Breast epithelium (tissue), 4 donors: Measurements from ENCODE around the gene SLC23A1. TPM values are rescaled to one million over a fixed set of nuclear protein-coding genes. Genes with fewer than 3 reads are reported as not detected.

Experiments used
- DNase-seq, 2 donors: peaks; one replicate each; pipeline ENCODE4 v3.0.0-alpha.2; 2019; ENCODE audit warnings: low spot score in 2 of 2
- H3K27ac ChIP-seq, 2 donors: fragments of 200-600 bp; sonication (generic) in 1 of 2; one replicate each; pipeline ENCODE4 v1.5.1; 2016 to 2019; ENCODE audit warnings: mild to moderate bottlenecking in 1 of 2
- H3K27me3 ChIP-seq, 2 donors: fragments of 200-600 bp; sonication (generic) in 1 of 2; one replicate each; pipeline versions ENCODE4 v1.5.1 to v1.6.0; 2017 to 2019; ENCODE audit warnings: control low read depth in 1 of 2, mild to moderate bottlenecking in 1 of 2
- H3K36me3 ChIP-seq: fragments of 200-600 bp; one replicate; pipeline ENCODE4 v1.5.1; 2019
- H3K4me1 ChIP-seq, 2 donors: fragments of 200-600 bp; sonication (generic); one replicate each; pipeline ENCODE4 v1.5.1; 2016 to 2019; ENCODE audit warnings: control low read depth in 1 of 2
- H3K4me3 ChIP-seq, 3 donors: fragments of 200-600 bp; sonication (generic); 1 replicate in 2 of 3; 2 replicates in 1 of 3; pipeline ENCODE4 v1.5.1; 2016 to 2019; ENCODE audit warnings: mild to moderate bottlenecking in 3 of 3, moderate library complexity in 2 of 3
- H3K9me3 ChIP-seq, 2 donors: fragments of 200-600 bp; sonication (generic) in 1 of 2; one replicate each; pipeline ENCODE4 v1.5.1; 2016 to 2019; ENCODE audit warnings: control low read depth in 1 of 2
- CTCF ChIP-seq, 3 donors: fragments of 450-650 bp; IDR thresholded peaks; one replicate each; pipeline ENCODE4 v1.5.1; 2016 to 2017; ENCODE audit warnings: antibody characterized with exemption in 3 of 3, mild to moderate bottlenecking in 3 of 3, moderate library complexity in 3 of 3
- POLR2A ChIP-seq: fragments of 450-650 bp; IDR thresholded peaks from one replicate; pipeline ENCODE4 v1.6.1; 2016; ENCODE audit warnings: antibody characterized with exemption, mild to moderate bottlenecking, moderate library complexity
- POLR2AphosphoS5 ChIP-seq, 3 donors: sonication (generic); formaldehyde crosslinking; IDR thresholded peaks; one replicate each; pipeline ENCODE4 v1.6.1; 2017; ENCODE audit warnings: antibody characterized with exemption in 3 of 3
- intact Hi-C: fragments of 100-400 bp; cut with DNase I; formaldehyde crosslinking; loops from one replicate; pipeline ENCODE4 v1.15.1; 2023; ENCODE audit warnings: low total_unique reads
- total RNA-seq, 3 donors: library from RNA; depleted of rRNA; stranded (reverse); fragments of >200 nt; gene quantifications; one replicate each; pipeline ENCODE4 v1.1.0, GENCODE V29; 2016

Gene SLC23A1
- total RNA-seq, 3 donors from 2014 or later = 0.33 to 1.0 TPM; not detected in 1

- TF ChIP-seq POLR2AphosphoS5 (IDR thresholded peaks at IDR 0.05) = no peak
- TF ChIP-seq CTCF (IDR thresholded peaks at IDR 0.05) = no peak
- TF ChIP-seq POLR2A = no peak
- intact Hi-C loops = no loop called here
- Histone ChIP-seq H3K9me3 (no peaks in the 10 kb centered on the region), H3K4me3 (no peak overlapping the region), H3K27me3 (no peaks in the 10 kb centered on the region), H3K36me3 (no peaks in the 10 kb centered on the region), H3K27ac (no peak overlapping the region), H3K4me1 (no peaks in the 10 kb centered on the region)
- DNase-seq = no peak
Observed at GRCh38 chr5:139401546-139401945, 18.4 kb upstream of the SLC23A1 start.

- Histone ChIP-seq H3K27me3 (no peaks in the 10 kb centered on the region), H3K4me3 (no peak overlapping the region), H3K27ac (no peak overlapping the region), H3K9me3 (no peaks in the 10 kb centered on the region), H3K4me1 (no peaks in the 10 kb centered on the region), H3K36me3 (no peaks in the 10 kb centered on the region)
- TF ChIP-seq POLR2A (no peak), CTCF (IDR thresholded peaks at IDR 0.05) (no peak), POLR2AphosphoS5 (IDR thresholded peaks at IDR 0.05) (no peak)
- intact Hi-C loops = loop anchor here (10.0 kb wide), 1 partner anchor 105 kb away; the partner anchor contains the start of gene MATR3
- no peak for DNase-seq
Observed at GRCh38 chr5:139399501-139400121, 16.5 kb upstream of the SLC23A1 start.

- TF ChIP-seq POLR2A = no peak
- TF ChIP-seq CTCF (IDR thresholded peaks at IDR 0.05) = no peak
- no peak for TF ChIP-seq POLR2AphosphoS5 (IDR thresholded peaks at IDR 0.05)
- intact Hi-C loops = loop anchor here (10.0 kb wide), 1 partner anchor 103 kb away; the partner anchor contains the start of gene MATR3
- peaks cover 0 to 3% of the 10 kb centered on the region in 2 donors for H3K27me3 ChIP-seq
- DNase-seq = no peak
- no peaks in the 10 kb centered on the region for H3K36me3 ChIP-seq
- no peaks in the 10 kb centered on the region for H3K9me3 ChIP-seq
- H3K4me1 ChIP-seq = peaks cover 2 to 3% of the 10 kb centered on the region in 2 donors
- no peak overlapping the region for H3K27ac ChIP-seq
- no peak overlapping the region for H3K4me3 ChIP-seq
Observed at GRCh38 chr5:139397921-139398320, 14.8 kb upstream of the SLC23A1 start.

- Histone ChIP-seq H3K36me3 (no peaks in the 10 kb centered on the region), H3K27ac (no peak overlapping the region), H3K4me3 (no peak overlapping the region), H3K9me3 (no peaks in the 10 kb centered on the region), H3K27me3 (peaks cover 0 to 3% of the 10 kb centered on the region in 2 donors), H3K4me1 (peaks cover 3 to 10% of the 10 kb centered on the region in 2 donors)
- intact Hi-C loops = loop anchor here (10.0 kb wide), 1 partner anchor 102 kb away; the partner anchor contains the start of gene MATR3
- no peak for TF ChIP-seq CTCF (IDR thresholded peaks at IDR 0.05)
- no peak for DNase-seq
Observed at GRCh38 chr5:139396691-139397090, 13.6 kb upstream of the SLC23A1 start.

- no peak for TF ChIP-seq CTCF (IDR thresholded peaks at IDR 0.05)
- no peak for TF ChIP-seq POLR2A
- Histone ChIP-seq H3K27me3 (peaks cover 0 to 3% of the 10 kb centered on the region in 2 donors), H3K36me3 (no peaks in the 10 kb centered on the region), H3K4me1 (peaks cover 3 to 10% of the 10 kb centered on the region in 2 donors), H3K9me3 (no peaks in the 10 kb centered on the region), H3K4me3 (no peak overlapping the region), H3K27ac (no peak overlapping the region)
- intact Hi-C loops = loop anchor here (10.0 kb wide), 1 partner anchor 101 kb away; the partner anchor contains the start of gene MATR3
- no peak for DNase-seq
Observed at GRCh38 chr5:139395844-139396640, 12.9 kb upstream of the SLC23A1 start.
